Testis (tissue), 2 donors: Measurements from ENCODE around the gene ZCCHC18.

Experiments used
- CTCF ChIP-seq, 3 experiments: fragments of 450-650 bp in 2 of 3; fragments of 200-600 bp in 1 of 3; sonication (generic) in 1 of 3; IDR thresholded peaks; one replicate each; pipeline ENCODE4 v1.5.1; 2016 to 2019; ENCODE audit warnings: antibody characterized with exemption in 3 of 3, mild to moderate bottlenecking in 2 of 3, moderate library complexity in 1 of 3
- POLR2A ChIP-seq: fragments of 450-650 bp; IDR thresholded peaks from one replicate; pipeline ENCODE4 v1.6.1; 2017; ENCODE audit warnings: antibody characterized with exemption, mild to moderate bottlenecking, moderate library complexity

GRCh38 chrX:104108955-104109354 lies 3.4 kb upstream of the ZCCHC18 start:
- no peak for TF ChIP-seq CTCF (IDR thresholded peaks at IDR 0.05)
- no peak for TF ChIP-seq POLR2A
